GM18502 (cell line): ENCODE results near the gene PRF1.
"Not testable (repeated sequence)": the region's sequence is repeated elsewhere in the genome, so short reads cannot be mapped to it uniquely, and the experiment has no call there.

Experiments
- ATAC-seq: cut with Tn5 transposase; IDR thresholded peaks from one replicate; pipeline ENCODE4 v1.9.1; 2021; ENCODE audit warnings: mild to moderate bottlenecking; ENCODE audit not compliant: unreplicated experiment, poor library complexity

PRF1 gene

DNA sequence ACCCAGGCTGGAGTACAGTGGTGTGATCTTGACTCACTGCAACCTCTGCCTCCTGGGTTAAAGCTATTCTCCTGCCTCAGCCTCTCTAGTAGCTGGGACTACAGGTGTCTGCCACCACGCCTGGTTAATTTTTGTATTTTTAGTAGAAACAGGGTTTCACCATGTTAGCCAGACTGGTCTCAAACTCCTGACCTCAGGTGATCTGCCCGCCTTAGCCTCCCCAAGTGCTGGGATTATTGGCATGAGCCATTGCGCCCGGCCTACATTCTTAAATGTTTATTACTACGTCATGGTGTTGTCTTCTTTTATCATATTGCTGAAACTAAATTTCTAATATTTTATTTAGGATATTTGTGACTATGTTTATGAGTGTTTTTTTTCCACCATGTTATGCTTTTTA is 21.4 kb downstream of the PRF1 start:
- not testable (repeated sequence) for ATAC-seq

- ATAC-seq, result peak; percentile 30
Measured at GRCh38 chr10:70579234-70580002, 23.1 kb downstream of the PRF1 start.

- ATAC-seq, result peak; percentile 58
Measured at GRCh38 chr10:70578371-70578947, 24.1 kb downstream of the PRF1 start.

DNA sequence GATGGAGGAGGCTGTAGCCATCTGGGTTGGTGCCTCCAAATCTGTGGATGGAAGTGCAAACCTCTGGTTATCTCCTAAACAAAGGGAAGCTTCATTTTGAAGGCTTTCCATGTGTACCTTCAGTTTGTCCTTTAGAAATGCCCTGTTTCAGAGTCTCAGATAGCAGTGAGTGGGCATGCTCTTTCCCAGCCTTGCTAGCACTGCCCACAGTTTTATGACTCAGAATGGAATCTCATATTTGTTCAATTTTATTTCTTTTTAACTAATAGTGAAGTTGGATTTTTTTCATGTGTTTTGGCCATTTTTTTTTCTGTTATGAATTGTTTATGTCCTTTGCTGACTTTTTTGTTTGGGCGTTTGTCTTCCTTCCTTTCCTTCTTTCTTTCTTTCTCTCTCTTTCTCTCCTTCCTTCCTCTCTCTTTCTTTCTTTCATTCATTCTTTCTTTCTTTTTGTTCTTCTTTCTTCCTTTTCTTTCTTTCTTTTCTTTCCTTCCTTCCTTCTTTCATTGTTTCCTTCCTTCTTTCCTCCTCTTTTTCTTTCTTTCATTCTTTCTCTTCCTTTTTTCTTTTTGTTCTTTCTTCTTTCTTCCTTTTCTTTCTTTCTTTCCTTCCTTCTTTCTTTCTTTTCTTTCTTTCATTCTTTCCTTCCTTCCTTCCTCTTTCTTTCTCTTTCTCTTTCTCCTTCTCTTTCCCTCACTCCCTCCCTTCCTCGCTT is 25.6 kb downstream of the PRF1 start:
- ATAC-seq, result no peak

- ATAC-seq, result peak; percentile 55
Measured at GRCh38 chr10:70575874-70576802, 26.4 kb downstream of the PRF1 start.

DNA sequence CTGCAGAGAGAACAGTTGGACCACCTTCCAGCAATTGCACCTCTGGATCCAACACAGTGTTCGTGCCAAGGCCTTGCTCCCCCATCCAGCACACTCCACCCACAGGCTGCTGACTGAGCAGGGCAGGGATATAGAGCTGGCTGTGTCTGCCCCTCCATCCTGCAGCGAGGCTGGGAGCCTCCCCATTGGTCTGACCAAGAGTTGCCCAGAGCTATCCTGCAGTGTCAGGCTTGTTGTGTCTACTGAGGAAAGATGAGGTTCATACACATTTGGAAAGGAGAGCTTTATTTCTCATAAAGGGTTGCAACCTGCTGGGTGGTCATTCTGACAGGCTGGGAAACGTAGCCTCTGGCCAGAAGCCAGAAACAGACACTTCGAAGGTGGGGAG is 27.1 kb downstream of the PRF1 start:
- ATAC-seq, result no peak

DNA sequence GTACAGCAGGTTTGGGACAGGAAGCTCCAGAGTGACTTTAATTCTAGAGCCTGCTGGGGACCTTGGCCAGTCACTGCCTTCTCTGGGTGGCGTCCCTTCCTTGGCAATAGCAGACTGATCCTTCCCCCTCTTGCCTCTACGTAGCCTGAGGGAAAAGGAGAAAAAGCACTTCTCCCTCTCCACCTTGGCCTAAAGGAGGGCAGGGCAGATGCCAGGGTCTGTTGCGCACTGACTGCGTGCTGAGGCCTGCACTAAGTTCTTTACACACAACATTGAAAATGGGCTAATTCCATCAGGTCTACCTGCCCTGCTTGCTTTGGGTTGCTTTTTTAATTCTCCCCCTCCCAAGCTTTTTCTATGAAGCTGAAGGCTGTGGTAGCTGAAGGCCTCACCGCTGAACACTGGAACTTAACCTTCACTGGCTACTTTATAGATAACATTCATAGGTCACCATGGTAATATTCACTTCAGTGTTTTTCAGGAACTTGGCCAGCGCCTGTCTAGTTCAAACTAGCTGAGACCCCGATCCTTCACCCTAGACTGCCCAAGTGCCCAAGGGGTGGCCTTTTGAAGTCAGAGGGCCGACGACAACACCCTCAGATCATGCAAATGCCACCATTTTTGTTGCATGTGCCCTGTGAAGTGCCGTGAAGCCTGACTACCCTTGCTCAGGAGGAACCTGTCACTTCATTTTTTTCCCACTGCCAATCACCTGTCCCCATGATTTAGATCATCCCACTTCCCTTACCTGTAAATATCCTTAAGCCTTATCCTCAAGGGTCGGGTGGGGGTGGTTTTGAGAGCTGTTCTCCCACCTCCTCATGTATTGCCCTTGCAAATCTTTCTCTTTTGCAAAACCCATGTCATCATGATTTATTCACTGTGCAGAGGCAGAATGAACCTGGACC is 28.7 kb downstream of the PRF1 start:
- ATAC-seq, result no peak

DNA sequence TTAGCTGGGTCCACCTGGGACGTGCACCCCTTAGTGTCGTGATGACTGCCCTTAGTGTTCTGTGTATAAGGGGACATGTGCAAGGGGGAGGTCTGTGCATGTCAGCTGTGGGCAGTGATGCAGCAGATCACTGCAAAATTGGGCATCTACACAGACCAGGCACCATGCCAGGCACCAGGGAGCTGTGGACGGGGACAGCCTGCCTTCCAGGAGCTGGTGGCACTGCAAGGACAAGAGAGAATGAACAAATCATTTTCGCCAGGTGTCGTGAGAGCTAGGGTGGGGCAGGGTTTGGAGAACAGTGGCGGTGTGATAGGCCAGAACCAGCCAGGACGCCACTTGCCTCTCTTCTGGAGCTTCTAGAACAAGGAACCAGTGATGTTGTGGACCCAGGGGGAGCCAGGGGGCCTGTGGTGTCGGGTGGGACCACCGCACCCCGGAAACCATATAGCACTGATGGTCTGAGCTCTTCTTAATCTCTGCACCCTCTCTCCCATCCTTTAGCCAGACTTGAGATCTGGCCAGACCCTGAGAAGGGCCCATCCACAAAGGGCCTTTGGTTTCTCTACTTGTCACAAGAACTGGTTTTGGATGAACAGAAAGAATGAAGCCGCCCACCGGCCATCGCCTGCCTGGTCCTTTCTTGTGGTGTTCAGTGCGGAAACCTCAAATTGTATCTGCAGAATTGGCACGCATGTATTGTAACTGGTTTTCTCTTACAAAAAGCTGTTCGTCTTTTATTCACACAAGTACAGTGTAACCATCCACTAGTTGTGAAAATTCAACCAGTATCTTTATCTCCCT is 30.7 kb downstream of the PRF1 start:
- no peak for ATAC-seq

DNA sequence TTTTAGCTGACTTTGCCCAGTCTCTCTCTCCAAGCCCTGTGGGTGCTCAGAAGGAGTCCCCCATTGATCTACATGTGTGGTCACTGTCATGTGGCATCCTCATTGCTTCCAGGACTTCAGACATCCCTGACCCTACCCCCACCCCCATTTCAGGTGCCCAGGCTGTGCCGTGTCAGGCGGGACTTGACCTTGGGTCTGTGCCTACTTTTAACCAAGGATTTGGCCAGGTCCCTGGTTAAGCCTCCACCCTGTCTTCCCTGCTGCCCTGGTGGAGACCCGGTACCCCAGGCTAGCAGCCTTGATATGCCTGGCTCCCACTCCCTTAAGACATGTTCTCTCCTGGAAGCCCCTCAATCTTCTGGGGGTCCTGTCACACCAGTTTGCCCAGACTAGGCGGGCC is 31.3 kb downstream of the PRF1 start:
- ATAC-seq, result no peak

GRCh38 chr10:70568781-70569495 is 33.6 kb downstream of the PRF1 start:
- ATAC-seq, result no peak

DNA sequence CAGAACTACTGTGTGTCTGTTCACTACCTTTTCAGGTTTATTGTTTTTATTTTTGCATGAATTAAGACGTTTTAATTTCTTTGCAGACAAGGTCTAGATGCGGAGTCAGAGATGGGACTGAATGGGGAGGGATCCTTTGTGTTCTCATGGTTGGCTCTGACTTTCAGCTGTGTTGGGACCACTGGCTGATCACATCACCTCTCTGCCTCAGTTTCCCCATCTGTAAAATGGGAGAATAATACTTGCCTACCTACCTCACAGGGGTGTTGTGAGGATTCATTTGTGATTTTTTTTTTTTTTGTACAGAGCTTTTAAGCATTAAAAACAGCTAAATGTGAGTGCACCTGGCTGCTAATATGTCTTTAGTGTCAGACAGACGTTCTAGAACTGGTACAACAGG is 34.4 kb downstream of the PRF1 start:
- ATAC-seq, result no peak

DNA sequence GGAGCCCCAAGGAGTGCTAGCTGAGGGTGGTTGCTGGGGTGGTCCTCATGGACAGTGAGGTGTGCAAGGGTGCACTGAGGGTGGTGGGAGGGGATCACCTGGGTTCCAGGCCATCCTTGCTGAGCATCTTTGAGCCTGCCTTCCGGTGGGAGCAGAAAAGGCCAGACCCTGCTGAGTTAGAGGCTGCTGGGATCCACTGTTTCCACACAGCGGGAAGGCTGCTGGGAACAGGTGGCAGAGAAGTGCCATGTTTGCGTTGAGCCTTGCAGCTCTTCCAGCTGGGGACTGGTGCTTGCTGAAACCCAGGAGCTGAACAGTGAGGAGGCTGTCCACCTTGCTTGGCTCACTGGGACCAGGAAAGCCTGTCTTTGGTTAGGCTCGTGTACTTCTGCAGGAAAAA is 34.9 kb downstream of the PRF1 start:
- no peak for ATAC-seq

DNA sequence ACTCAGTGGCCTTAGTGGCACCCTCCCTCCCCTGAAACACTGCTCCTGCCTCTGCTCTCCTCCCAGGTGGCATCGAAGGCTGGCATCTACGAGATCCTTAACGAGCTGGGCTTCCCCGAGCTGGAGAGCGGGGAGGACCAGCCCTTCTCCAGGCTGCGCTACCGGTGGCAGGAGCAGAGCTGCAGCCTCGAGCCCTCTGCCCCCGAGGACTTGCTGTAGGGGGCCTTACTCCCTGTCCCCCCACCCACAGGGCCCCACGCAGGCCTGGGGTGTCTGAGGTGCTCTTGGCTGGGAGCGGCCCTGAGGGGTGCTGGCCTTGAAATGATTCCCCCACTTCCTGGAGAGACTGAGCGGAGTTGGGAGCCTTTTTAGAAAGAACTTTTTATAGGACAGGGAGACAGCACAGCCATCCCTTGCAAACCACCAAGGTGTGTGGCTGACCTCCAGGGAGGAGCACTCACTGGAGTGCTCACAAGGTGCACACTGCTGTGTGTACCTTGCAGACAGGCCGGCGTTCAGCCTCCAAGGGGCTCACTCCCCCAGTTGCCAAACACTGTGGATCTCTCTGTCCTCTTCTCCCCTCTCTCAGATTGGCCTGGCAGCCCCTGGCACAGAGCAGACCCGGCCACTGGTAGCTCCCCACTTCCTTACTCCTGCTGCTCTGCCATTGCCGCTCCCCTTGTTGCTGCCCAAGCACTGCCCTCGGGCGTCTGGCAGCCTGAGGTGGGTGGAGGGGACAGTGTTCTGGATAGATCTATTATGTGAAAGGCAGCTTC is 35.8 kb downstream of the PRF1 start:
- no peak for ATAC-seq

DNA sequence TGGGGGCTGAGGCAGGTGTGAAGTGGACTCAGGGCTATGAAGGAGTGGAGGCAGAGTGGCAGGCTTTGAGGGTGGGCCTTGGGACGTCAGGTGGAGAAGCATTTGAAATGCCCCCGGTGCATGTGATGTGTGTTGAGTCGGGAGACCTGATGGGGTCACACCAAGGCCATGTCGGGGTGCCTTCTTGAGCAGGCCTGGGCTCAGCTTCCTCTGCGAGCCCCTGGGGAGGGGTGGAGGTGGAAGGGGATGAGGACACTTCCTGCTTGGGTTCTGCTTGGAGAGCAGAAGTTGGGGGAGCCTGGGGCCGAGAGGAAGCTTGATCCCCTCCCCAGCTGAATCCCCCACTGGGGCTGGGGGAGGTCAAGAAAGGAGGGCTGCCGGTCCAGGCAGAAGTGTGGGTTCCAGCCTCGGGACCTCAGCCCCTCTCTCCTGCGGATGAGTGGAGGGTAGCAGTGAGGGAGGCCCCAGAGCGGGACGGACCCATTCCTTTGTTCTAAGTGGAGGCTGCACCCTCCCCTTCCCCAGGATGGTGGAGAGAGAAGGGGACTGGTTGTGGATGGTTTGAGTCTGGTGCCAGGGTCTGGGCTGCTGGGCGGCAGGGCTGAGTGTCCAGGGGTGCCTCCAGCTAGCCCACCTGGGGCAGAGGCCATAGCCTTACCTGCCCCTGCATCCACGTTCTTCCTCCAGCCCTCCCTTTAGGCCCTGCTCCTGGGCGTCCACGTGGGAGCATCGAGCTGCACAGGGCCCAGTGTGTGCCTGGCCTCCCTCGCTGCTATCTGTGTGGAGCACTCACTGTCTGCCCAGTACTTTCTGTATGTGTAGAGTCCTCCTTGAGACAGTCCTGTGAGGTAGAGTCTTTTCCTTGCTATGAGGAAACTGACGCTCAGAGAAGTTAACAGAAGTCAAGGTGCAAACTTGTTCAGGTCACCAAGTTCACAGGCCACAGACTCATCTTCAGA is 36.7 kb downstream of the PRF1 start:
- no peak for ATAC-seq

DNA sequence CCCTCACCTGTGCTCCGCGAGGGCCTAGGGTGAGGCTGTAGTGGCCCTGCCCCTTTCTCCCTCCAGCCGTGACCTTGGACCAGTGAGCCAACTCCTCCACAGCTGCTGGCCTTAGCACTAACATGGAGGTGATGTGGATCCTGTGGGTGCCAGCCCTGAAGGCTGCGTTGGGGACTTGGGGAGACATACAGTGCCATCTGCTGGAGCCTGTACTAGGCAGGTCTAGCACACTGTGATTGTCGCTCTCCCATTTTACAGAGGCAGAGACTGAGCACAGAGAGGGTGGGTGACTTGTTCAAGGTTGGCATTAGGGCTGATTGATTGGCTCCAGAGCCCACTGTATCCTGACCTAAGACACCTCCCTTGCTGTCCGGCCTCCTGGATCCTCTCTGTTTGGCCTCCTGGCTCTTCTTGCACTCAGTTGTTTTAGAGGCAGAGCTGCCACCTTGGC is 37.6 kb downstream of the PRF1 start:
- no peak for ATAC-seq

DNA sequence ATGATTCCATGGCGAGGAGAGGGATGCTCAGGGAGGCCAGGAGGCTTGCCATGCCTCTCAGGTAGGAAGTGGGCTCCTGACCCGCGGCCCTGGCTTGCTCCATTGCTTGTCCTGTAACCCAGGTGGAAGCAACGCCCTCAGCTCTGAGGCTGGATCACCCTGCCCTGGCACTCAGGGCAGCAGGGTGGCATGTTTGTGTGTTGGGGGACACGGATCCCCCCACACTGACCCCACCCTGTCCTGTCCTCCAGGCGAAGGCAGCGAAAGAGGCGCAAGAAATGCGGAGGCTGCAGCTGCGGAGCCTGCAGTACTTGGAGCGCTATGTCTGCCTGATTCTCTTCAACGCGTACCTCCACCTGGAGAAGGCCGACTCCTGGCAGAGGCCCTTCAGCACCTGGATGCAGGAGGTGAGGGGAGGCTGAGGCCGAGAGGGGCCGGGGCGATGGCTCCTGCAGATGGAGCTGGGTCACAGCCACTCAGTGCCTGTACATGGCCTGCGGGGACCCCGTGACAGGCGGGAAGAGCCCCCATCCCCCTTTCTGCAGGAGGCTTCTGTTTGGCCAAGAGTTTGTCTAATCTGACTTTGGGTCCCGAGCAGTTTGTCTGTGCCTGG is 38.3 kb downstream of the PRF1 start:
- no peak for ATAC-seq
